ENCODE results near the gene BTAF1.
A peak's percentile ranks its signal among the peaks of the same experiment; 100 is the strongest.

The BTAF1 gene

DNA sequence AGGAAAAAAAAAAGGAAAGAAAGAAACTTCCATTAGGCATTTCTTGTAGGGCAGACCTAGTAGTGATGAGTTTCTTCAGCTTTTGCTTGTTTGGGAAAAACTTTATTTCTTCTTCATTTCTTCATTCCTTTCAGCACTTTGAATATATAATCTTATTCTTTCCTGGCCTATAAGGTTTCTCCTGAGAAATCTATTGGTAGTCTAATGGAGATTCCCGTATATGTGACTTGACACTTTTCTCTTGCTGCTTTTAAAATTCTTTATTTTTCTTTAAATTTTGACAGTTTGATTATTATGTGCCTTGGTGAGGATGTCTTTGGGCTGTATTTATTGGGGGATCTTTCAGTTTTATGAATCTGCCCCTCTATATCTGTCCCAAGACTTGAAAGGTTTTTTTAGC is 3.9 kb upstream of the BTAF1 start:
- H3K36me3 Mint-ChIP-seq (ENCODE audit: low read depth): no peaks in the 10 kb centered on the region
- peaks cover 12% of the 10 kb centered on the region for H3K4me1 Mint-ChIP-seq
- no peak overlapping the region for H3K4me3 Mint-ChIP-seq
- TF ChIP-seq, protein P1, sequence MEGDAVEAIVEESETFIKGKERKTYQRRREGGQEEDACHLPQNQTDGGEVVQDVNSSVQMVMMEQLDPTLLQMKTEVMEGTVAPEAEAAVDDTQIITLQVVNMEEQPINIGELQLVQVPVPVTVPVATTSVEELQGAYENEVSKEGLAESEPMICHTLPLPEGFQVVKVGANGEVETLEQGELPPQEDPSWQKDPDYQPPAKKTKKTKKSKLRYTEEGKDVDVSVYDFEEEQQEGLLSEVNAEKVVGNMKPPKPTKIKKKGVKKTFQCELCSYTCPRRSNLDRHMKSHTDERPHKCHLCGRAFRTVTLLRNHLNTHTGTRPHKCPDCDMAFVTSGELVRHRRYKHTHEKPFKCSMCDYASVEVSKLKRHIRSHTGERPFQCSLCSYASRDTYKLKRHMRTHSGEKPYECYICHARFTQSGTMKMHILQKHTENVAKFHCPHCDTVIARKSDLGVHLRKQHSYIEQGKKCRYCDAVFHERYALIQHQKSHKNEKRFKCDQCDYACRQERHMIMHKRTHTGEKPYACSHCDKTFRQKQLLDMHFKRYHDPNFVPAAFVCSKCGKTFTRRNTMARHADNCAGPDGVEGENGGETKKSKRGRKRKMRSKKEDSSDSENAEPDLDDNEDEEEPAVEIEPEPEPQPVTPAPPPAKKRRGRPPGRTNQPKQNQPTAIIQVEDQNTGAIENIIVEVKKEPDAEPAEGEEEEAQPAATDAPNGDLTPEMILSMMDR (IDR thresholded peaks at IDR 0.05; ENCODE audit: unreplicated experiment in 3 of 3): no peak
- peaks cover 3% of the 10 kb centered on the region for H3K27me3 Mint-ChIP-seq (ENCODE audit: low read depth)
- no peak overlapping the region for H3K27ac Mint-ChIP-seq
- H3K9me3 Mint-ChIP-seq: peaks cover 5% of the 10 kb centered on the region

DNA sequence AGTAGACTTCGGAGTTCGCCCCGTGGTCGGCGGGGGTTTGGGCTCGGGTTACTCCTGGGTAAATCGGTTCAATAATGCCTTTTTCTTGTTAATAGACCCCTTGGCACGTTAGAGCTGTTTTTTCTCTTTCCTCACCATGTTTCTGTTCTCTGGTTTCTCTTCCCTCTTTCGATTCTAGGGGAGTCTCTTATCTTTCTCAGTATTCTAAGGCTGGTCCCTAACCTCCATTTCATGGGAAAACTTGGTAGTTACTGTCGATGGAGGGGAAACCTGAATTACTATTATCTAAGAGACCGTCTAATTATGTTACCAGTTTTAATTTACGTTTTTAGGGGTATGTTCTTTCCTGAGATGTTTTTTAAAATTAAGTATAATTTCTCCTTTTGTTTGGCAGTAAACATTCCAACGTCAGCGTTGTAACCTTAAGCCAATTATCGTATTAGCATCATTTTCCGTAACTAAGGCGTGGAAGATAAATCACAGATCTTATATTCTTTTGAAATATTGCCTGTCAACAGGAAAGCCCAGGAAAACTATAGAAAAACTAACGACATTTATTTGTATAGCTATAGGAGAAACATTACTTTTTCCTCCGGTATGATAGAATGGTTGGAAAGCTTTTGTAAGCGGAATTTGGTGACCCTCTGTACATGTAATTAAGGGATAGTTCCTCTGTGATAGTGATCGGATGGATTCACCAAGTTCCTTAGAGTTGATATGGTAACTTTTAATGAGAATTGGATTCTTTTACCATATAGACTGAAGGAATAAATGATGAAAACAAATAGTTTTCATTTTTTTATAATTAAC is 847 bp downstream of the BTAF1 start:
- Mint-ChIP-seq H3K9me3 (peaks cover 2% of the 10 kb centered on the region), H3K4me1 (peaks cover 41% of the 10 kb centered on the region), H3K27me3 (ENCODE audit: low read depth) (no peaks in the 10 kb centered on the region), H3K27ac (peak overlapping the region; percentile 97 to 98 (median 97)), H3K4me3 (peak overlapping the region; percentile 95 to 99 (median 97)), H3K36me3 (ENCODE audit: low read depth) (peaks cover 9% of the 10 kb centered on the region)
- TF ChIP-seq, protein P1 (IDR thresholded peaks at IDR 0.05; ENCODE audit: unreplicated experiment in 3 of 3): no peak

DNA sequence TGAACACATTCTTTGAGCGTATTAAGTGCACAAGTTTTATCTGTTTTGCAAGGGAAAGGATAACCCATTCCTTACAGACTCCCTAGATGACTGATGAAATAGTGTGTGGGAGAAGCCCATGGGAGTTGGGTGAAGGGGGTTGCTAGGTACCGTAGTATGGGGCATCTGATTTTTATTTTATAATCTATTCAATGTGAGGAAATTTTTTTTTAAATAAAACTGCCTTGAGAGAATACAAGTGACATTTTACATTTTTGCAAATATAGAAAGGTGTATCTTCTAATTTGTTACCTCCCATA is 1.4 kb downstream of the BTAF1 start:
- Mint-ChIP-seq H3K27ac (peak overlapping the region in 2 of 3 experiments; percentile 97 to 98), H3K9me3 (peaks cover 2% of the 10 kb centered on the region), H3K36me3 (ENCODE audit: low read depth) (peaks cover 9% of the 10 kb centered on the region), H3K27me3 (ENCODE audit: low read depth) (no peaks in the 10 kb centered on the region), H3K4me1 (peaks cover 41% of the 10 kb centered on the region), H3K4me3 (peak overlapping the region; percentile 95 to 99 (median 97))
- TF ChIP-seq, protein P1 (IDR thresholded peaks at IDR 0.05; ENCODE audit: unreplicated experiment in 3 of 3): no peak

DNA sequence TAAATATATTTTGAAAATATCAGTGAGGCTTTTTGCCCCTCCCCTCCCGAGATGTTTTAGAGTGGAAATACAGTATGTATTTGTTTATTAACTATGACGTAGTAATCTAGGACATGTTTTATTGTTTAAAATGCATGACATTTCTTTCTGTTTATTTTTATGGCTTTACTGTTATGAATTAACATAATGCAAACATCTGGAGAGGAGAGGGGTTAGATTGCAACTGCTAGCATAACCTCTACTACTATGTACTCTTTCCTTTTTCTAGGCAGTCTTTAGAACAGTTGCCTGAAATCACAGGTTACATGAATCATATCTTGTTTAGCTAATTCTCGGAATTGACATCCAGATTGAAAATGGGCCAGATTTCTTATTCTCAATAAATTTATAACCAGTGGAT is 7.4 kb downstream of the BTAF1 start:
- Mint-ChIP-seq H3K4me3 (no peak overlapping the region), H3K27me3 (ENCODE audit: low read depth) (no peaks in the 10 kb centered on the region), H3K27ac (no peak overlapping the region), H3K36me3 (ENCODE audit: low read depth) (peaks cover 39% of the 10 kb centered on the region), H3K4me1 (peaks cover 19% of the 10 kb centered on the region), H3K9me3 (no peaks in the 10 kb centered on the region)
- TF ChIP-seq, protein P1 (IDR thresholded peaks at IDR 0.05; ENCODE audit: unreplicated experiment in 3 of 3): no peak

DNA sequence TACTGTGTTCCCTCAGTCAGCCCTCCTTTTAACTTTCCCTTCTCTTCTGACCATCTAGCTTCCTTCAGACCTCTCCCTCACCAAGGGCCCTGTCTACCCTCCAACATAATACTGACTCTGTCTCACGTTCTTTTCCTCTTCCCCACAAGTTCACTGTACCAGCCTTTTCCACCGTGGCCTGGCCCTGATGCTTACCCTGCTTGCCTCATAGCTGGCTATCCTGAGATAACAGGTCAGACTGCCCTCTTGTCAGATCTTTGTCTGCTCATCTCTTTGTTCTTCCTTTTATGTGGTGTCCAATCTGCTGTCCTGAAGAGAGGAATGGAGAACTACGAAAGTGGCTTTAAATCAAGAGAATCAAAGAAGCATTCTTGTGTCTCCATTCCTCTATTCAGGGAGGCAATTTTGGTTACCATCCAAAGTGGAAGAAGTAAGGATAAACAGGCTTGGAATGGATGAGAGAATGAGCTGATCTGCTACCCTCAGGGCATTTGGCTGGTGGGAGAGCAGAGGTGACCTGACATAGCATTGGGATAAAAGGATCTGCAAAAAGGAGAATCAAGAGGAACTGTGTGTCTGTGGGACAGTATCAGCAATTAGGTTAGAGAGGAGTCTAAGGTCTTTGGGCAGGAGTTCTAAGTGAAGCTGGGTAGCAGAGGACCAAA is 8.1 kb downstream of the BTAF1 start:
- H3K4me1 Mint-ChIP-seq: peaks cover 12% of the 10 kb centered on the region
- TF ChIP-seq, protein P1 (IDR thresholded peaks at IDR 0.05; ENCODE audit: unreplicated experiment in 3 of 3): no peak
- no peak overlapping the region for H3K27ac Mint-ChIP-seq
- H3K36me3 Mint-ChIP-seq (ENCODE audit: low read depth): peaks cover 41% of the 10 kb centered on the region
- H3K9me3 Mint-ChIP-seq: no peaks in the 10 kb centered on the region
- H3K27me3 Mint-ChIP-seq (ENCODE audit: low read depth): no peaks in the 10 kb centered on the region
- H3K4me3 Mint-ChIP-seq: no peak overlapping the region
